Measurements from ENCODE around the gene KRTAP5-5.

The KRTAP5-5 gene

DNA sequence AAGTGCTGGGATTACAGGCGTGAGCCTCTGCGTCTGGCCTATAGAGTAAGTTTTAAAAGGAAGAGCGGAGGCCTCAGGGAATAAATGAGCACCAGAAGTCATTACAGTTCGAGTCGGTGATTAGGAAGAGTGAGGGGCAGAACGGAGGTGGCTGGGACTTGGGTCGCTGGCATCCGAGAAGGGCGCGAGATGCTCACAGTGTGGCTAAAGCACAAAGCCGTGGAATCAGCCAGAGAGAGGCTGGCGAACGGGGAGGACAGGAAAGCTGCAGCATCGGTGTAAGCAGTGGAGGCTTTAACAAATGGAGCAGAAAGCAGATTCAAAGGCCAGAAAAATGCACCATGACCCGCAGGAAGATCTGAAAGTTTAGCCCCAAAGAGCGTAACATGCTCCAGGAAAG is 5.0 kb upstream of the KRTAP5-5 start:
- H3K9me3 ChIP-seq, result no peaks in the 10 kb centered on the region
- H3K4me1 ChIP-seq, result no peaks in the 10 kb centered on the region
- no peak overlapping the region for H3K4me3 ChIP-seq
- in situ Hi-C loops (cut with MboI; ENCODE audit: low sequenced_read_pairs), result no loop called here
- DNase-seq (ENCODE audit: low spot score in 2 of 2), result no peak
- H3K36me3 ChIP-seq (replicated peaks), result no peaks in the 10 kb centered on the region
- H3K27me3 ChIP-seq (ENCODE audit: low read depth), result 0 out of 2 replicates have a peak, but pooled peaks cover 3% of the 10 kb centered on the region

DNA sequence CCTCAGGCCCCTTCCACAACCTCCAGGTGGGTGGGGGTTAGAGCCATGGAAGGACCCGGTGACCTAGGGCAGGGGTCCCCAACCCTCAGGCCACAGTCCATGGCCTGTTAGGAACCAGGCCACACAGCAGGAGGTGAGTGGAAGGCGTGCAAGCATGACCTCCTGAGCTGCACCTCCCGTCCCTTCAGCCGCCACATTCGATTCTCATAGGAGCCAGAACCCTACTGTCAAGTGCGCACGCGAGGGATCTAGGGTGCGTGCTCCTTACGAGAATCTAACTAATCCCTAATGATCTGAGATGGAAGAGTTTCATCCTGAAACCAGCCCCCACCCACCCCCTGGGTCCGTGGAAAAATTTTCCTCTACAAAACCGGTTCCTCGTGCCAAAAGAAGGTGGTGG is 4.0 kb upstream of the KRTAP5-5 start:
- no peaks in the 10 kb centered on the region for H3K9me3 ChIP-seq
- H3K36me3 ChIP-seq (replicated peaks), result no peaks in the 10 kb centered on the region
- H3K4me3 ChIP-seq, result no peak overlapping the region
- in situ Hi-C loops (cut with MboI; ENCODE audit: low sequenced_read_pairs), result no loop called here
- no peaks in the 10 kb centered on the region for H3K4me1 ChIP-seq
- 0 out of 2 replicates have a peak, but pooled peaks cover 3% of the 10 kb centered on the region for H3K27me3 ChIP-seq (ENCODE audit: low read depth)
- no peak for DNase-seq (ENCODE audit: low spot score in 2 of 2)

DNA sequence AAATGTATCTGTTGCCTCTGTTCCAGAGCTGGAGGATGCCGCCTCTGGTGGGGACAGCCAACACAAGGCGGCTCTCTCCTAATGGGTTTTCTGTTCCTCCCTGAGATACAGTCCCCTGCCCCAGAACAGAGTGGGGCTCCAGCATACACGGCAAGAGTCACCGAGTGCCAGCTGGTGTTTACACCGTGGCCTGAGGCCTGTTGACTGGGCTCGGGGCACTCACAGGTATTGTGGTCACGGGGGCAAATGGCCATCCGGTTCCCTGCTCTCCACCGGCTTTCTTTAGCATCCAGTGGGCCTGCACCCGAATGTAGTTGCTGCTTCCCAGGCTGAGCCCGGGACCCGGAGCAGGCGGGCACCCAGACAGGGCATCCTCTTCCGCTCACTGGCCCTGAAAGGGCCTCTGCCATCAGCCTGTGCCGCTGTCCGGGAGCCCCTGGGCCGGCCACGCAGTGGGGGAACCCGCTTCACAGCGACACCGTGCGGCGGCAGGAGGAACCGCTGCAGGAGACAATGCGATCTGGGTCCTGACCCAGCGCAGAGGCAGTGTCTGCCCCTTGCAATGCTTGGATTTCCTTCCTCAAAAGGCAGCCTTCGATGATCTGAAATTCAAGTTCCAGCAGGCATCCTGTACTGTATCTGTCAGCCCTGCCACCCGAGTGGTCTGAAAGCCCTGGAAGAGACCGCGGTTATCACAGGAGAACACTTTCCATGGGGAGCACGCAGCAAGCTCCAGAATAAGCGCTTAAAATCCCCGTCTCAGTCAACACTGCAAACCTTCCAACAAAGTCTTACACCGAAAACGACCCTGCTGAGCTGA is 859 bp upstream of the KRTAP5-5 start:
- peak; percentile 27 to 80 for DNase-seq (ENCODE audit: low spot score in 2 of 2)
- H3K9me3 ChIP-seq, result no peaks in the 10 kb centered on the region
- H3K27me3 ChIP-seq (ENCODE audit: low read depth), result peaks cover 28% of the 10 kb centered on the region
- no peaks in the 10 kb centered on the region for H3K4me1 ChIP-seq
- no peaks in the 10 kb centered on the region for H3K36me3 ChIP-seq (replicated peaks)
- in situ Hi-C loops (cut with MboI; ENCODE audit: low sequenced_read_pairs), result no loop called here
- H3K4me3 ChIP-seq, result no peak overlapping the region

DNA sequence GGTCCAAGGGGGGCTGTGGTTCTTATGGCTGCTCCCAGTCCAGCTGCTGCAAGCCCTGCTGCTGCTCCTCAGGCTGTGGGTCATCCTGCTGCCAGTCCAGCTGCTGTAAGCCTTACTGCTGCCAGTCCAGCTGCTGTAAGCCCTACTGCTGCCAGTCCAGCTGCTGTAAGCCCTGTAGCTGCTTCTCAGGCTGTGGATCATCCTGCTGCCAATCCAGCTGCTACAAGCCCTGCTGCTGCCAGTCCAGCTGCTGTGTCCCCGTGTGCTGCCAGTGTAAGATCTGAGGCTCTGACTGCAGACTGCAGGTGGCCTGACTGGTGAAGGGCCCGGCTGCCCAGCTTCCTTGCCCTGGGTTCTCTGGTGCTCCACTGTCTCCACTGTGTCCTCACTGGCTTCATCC is 696 bp downstream of the KRTAP5-5 start:
- Histone ChIP-seq H3K27me3 (ENCODE audit: low read depth) (peaks cover 41% of the 10 kb centered on the region), H3K4me3 (no peak overlapping the region)
- in situ Hi-C loops (cut with MboI; ENCODE audit: low sequenced_read_pairs), result no loop called here

DNA sequence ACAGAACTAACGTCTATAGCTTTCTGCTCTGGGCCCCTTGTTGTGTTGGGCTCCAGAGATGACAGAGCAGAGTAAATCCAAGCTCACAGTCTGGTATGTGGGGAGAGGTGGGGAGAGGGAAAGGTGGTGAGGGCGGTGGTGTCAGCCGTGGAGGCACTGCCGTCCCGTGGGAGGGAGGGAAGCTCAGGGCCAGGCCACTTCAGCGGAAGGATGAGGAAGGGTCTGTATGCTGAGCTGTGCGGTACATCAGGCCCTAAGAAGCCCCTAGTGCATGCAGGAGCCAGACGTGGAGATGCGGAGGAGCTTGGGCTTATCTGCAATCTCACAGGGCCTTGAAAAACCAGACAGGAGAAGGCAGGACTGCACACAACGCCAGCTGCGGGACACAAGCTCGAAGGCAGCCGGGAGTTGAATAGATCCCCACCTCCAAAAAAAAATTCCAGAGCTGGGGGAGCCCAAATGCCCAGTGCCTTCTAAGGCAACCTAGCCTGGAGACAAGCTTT is 1.5 kb downstream of the KRTAP5-5 start:
- H3K9me3 ChIP-seq, result no peaks in the 10 kb centered on the region
- H3K36me3 ChIP-seq (replicated peaks), result no peaks in the 10 kb centered on the region
- no peak overlapping the region for H3K4me3 ChIP-seq
- peaks cover 46% of the 10 kb centered on the region for H3K27me3 ChIP-seq (ENCODE audit: low read depth)
- DNase-seq (ENCODE audit: low spot score in 2 of 2), result no peak
- in situ Hi-C loops (cut with MboI; ENCODE audit: low sequenced_read_pairs), result no loop called here
- no peaks in the 10 kb centered on the region for H3K4me1 ChIP-seq

More for the DNA sequence above, 696 bp downstream of the KRTAP5-5 start:
- no peaks in the 10 kb centered on the region for H3K4me1 ChIP-seq
- H3K9me3 ChIP-seq, result no peaks in the 10 kb centered on the region
- no peak for DNase-seq (ENCODE audit: low spot score in 2 of 2)
- H3K36me3 ChIP-seq (replicated peaks), result no peaks in the 10 kb centered on the region

DNA sequence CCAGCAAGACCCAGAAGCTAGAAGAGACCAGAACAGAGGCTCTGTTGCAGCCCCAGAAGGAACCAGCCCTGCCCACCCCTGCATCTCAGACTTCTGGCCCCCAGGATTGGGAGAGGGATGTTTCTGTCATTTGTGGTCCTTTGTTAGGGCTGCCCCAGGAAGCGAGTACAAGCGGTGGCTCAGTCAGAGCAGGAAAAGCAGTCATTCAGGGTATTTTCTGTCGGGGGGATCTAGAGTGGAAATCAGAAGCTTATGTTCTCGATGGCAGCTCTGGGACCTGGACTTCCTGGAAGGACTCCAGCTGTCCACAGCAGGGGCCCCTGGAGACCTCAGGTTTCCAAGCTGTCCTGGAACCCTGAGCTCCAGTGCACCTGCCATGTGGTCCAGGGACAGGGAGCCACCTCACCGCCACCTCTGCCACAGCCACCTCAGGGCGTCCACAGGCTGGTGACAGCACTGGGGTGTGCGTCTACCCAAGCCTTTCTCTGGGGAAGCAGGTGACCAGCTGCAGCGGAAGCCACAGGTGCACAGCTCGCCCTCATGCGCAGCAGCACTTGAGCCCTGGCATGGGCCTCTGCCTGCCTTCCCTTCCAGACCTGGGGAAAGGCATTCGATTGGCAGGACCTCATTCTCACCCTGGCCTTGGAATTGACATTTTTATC is 2.6 kb downstream of the KRTAP5-5 start:
- Histone ChIP-seq H3K27me3 (ENCODE audit: low read depth) (peaks cover 46% of the 10 kb centered on the region), H3K36me3 (replicated peaks) (no peaks in the 10 kb centered on the region), H3K4me3 (no peak overlapping the region), H3K4me1 (no peaks in the 10 kb centered on the region), H3K9me3 (no peaks in the 10 kb centered on the region)
- no peak for DNase-seq (ENCODE audit: low spot score in 2 of 2)
- in situ Hi-C loops (cut with MboI; ENCODE audit: low sequenced_read_pairs), result no loop called here

DNA sequence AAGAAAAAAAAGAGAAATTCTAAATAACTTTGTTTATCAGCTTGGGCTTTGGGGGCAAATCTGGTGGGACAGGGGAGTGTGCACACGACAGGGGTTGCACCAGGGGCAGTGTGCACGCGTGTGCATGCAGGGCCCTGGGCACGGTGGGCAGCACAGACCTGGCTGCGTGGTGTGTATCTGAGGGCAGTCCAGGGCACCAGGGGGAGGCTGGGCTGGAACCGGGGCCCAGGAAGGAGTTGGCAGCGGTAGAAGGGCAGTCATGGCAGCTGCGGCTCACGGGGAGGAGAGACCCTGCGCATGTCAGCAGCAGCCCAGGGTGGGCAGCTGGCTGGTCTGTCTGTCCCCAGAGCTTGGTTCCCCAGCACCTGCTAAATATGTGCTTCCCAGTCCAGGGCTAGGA is 4.3 kb downstream of the KRTAP5-5 start:
- H3K27me3 ChIP-seq (ENCODE audit: low read depth), result peaks cover 46% of the 10 kb centered on the region
- H3K9me3 ChIP-seq, result no peaks in the 10 kb centered on the region
- H3K36me3 ChIP-seq (replicated peaks), result no peaks in the 10 kb centered on the region
- H3K4me3 ChIP-seq, result no peak overlapping the region
- DNase-seq (ENCODE audit: low spot score in 2 of 2), result no peak
- in situ Hi-C loops (cut with MboI; ENCODE audit: low sequenced_read_pairs), result no loop called here
- H3K4me1 ChIP-seq, result no peaks in the 10 kb centered on the region

DNA sequence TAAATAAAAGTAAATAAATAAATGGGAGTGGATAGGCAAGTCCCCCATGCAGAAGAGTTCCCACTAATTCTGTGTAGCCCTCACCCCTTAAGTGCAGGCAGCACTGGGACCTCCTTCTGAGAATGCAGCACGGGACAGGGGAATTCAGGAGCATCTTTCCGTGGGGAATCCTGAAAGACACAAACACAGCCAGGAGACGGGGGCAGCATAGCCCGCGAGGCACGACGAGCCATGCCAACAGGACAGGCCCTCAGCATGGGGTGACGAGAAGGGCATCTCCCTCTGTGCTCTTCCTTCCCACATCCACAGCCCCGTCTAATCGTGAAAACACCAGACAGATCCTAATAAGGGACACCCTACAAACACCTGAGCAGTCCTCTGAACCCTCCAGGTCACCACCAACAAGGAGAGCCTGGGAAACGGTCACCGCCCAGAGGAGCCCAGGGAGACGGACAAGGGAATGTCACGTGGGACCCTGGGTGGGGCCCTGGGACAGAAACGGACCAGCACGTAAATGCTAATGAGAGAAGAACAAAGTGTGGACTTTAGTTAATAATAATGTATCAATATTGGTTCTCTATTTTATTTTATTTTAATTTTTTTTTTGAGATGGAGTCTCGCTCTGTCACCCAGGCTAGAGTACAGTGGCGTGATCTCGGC is 6.8 kb downstream of the KRTAP5-5 start:
- in situ Hi-C loops (cut with MboI; ENCODE audit: low sequenced_read_pairs), result no loop called here
- peaks cover 42% of the 10 kb centered on the region for H3K27me3 ChIP-seq (ENCODE audit: low read depth)
- no peaks in the 10 kb centered on the region for H3K4me1 ChIP-seq
- no peak overlapping the region for H3K4me3 ChIP-seq
- H3K36me3 ChIP-seq (replicated peaks), result no peaks in the 10 kb centered on the region
- DNase-seq (ENCODE audit: low spot score in 2 of 2), result no peak
- no peaks in the 10 kb centered on the region for H3K9me3 ChIP-seq

DNA sequence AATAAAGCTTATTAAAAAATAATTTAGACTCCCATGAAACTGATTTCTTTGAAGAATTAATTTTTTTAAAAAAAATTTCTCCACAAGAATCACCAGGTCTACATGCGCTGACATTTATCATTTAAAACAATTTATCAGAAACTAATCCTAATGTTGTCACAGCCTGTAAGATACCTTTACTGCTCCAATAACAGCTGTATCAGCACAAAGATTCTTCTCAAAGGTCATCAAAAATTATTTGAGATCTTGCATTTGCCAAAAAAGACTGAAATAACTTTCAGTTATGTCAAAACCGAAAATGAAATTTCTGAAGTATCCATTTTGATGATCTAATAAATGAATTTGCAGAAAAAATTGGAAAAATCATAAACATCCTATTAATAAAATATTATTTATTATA is 8.1 kb downstream of the KRTAP5-5 start:
- Histone ChIP-seq H3K4me1 (no peaks in the 10 kb centered on the region), H3K27me3 (ENCODE audit: low read depth) (peaks cover 31% of the 10 kb centered on the region), H3K36me3 (replicated peaks) (no peaks in the 10 kb centered on the region), H3K9me3 (no peaks in the 10 kb centered on the region), H3K4me3 (no peak overlapping the region)
- in situ Hi-C loops (cut with MboI; ENCODE audit: low sequenced_read_pairs), result no loop called here
- no peak for DNase-seq (ENCODE audit: low spot score in 2 of 2)

DNA sequence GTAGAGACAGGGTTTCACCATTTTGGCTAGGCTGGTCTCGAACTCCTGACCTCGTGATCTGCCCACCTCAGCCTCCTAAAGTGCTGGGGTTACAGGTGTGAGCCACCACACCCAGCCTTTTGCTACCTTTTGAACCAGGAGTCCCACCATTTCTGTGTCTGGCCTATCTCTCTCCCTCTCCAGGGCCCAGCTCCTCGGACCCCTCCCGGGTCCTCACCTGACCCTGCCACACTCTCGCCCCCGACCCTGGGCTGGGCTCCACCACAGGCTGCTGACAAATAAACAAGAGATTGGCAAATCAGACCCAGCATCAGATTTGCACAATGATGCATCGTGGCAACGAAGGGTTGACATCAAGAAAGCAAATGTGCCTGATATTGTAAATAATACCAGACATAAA is 8.8 kb downstream of the KRTAP5-5 start:
- in situ Hi-C loops (cut with MboI; ENCODE audit: low sequenced_read_pairs), result no loop called here
- Histone ChIP-seq H3K27me3 (ENCODE audit: low read depth) (peaks cover 26% of the 10 kb centered on the region), H3K4me1 (no peaks in the 10 kb centered on the region), H3K4me3 (no peak overlapping the region), H3K9me3 (no peaks in the 10 kb centered on the region), H3K36me3 (replicated peaks) (no peaks in the 10 kb centered on the region)
- no peak for DNase-seq (ENCODE audit: low spot score in 2 of 2)

DNA sequence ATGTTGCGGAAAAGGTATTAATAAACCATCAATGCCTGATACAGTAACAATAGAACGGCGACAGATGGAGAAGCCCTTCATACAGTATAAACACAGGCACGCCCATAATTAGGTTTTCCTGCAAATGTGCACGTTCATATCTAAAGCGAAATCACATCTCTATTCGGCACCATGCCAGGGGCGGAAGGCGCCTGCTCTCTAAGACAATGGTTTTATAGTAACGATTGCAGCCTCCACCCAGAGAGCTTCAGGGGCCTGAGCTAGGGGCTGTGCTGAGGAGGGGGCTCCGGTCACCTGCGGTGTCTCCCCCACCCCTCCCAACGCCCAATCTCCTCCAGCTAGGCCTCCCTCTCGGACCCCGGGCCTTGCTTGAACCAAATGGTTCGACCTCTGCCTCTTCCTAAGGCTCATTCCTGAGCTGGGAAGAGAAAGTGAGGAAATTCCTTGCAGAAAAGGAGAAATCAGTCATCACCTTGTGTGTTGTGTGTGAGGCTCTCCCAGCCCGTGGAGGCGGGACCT is 9.6 kb downstream of the KRTAP5-5 start:
- no peak for DNase-seq (ENCODE audit: low spot score in 2 of 2)
- Histone ChIP-seq H3K36me3 (replicated peaks) (no peaks in the 10 kb centered on the region), H3K4me3 (no peak overlapping the region), H3K27me3 (ENCODE audit: low read depth) (peaks cover 19% of the 10 kb centered on the region), H3K4me1 (no peaks in the 10 kb centered on the region), H3K9me3 (no peaks in the 10 kb centered on the region)
- in situ Hi-C loops (cut with MboI; ENCODE audit: low sequenced_read_pairs), result no loop called here

DNA sequence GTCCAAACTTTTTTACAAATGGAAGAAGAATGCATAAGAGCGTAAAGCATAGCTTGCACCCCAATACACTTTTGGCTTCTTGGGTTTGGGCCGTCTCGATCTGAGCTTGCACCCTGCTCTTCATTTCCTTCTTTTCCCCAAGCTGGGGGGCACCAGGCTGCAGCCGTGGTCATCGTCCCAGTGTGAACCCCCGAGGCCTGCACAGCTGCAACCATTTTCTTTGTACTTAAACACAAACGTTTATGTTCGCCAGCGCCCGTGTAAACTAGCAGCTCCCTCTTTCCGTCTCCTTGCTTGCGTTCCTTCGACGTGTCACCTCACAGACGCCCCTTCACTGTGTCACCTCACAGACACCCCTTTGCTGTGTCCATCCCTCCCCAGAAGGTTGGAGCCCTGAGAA is 10.1 kb downstream of the KRTAP5-5 start:
- DNase-seq (ENCODE audit: low spot score in 2 of 2), result no peak
- Histone ChIP-seq H3K4me3 (no peak overlapping the region), H3K27me3 (ENCODE audit: low read depth) (peaks cover 16% of the 10 kb centered on the region), H3K9me3 (no peaks in the 10 kb centered on the region), H3K4me1 (no peaks in the 10 kb centered on the region), H3K36me3 (replicated peaks) (no peaks in the 10 kb centered on the region)
- in situ Hi-C loops (cut with MboI; ENCODE audit: low sequenced_read_pairs), result no loop called here

DNA sequence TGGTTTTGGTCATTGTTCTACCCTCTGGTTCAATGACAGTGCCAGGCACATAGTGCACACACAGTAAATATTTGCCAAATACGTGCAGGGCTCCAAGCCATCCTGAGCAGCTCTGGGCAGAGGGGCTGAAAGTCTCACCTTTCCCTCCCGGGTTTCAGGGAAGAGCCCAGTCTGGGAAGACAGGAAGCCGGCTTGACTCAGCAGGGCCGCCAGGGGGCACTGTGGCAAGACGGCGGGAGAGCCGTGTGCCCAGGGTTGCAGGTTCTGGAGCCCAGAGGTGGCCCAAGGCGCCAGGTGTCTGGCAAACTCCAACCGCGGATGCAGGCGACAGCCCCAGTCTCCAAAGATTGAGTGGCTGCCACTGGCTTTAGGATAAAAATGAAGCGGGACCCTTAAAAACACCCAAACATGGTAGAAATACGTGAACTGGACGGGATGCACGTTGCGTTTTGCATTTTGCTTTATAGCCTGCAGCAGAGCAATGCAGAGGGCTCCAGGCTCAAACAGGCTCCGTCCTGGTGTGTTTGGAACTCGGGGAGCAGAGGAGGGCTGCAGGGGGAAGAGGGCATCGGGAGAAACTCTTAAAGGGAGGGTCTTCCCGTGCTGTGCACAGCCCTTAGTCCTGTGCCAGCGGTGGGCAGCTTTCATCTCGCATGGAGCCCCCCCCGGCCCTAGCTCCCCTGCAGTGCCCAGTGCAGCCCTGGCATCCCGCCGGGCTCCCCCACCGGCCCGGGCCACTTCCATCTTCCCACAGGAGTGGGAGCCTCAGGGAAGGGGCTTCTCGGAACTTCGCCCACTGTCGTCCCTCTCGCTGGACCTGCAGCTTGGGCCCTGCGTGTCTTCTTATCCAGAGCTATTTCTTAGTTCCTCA is 10.7 kb downstream of the KRTAP5-5 start:
- in situ Hi-C loops (cut with MboI; ENCODE audit: low sequenced_read_pairs), result no loop called here
- H3K4me1 ChIP-seq, result no peaks in the 10 kb centered on the region
- no peaks in the 10 kb centered on the region for H3K36me3 ChIP-seq (replicated peaks)
- DNase-seq (ENCODE audit: low spot score in 2 of 2), result peak; percentile 33 to 72
- no peak overlapping the region for H3K4me3 ChIP-seq
- peaks cover 11% of the 10 kb centered on the region for H3K27me3 ChIP-seq (ENCODE audit: low read depth)
- no peaks in the 10 kb centered on the region for H3K9me3 ChIP-seq

Data from HAP-1 (cell line).